GM21367 (cell line): ENCODE data around the gene CCDC13.
A peak's percentile ranks its signal among the peaks of the same experiment; 100 is the strongest.
"Not testable (repeated sequence)": the region's sequence is repeated elsewhere in the genome, so short reads cannot be mapped to it uniquely, and the experiment has no call there.

Experiments
- ATAC-seq: cut with Tn5 transposase; IDR thresholded peaks from one replicate; pipeline ENCODE4 v1.9.1; 2021; ENCODE audit not compliant: unreplicated experiment

Gene CCDC13

GRCh38 chr3:42772670-42773408, at the start of gene CCDC13:
Gene CCDC13 (minus strand): TSS chr3:42773253. CDS start chr3:42758345, 14,908 bp downstream.
- peak; percentile 97 for ATAC-seq

- ATAC-seq: no peak
These were observed 49.8 kb upstream of the CCDC13 start for GRCh38 chr3:42822828-42823227.

GRCh38 chr3:42820746-42821051, 47.6 kb upstream of the CCDC13 start:
- ATAC-seq: no peak

GRCh38 chr3:42819351-42819965, 46.4 kb upstream of the CCDC13 start:
- ATAC-seq: no peak

GRCh38 chr3:42815826-42816225, 42.8 kb upstream of the CCDC13 start:
- ATAC-seq: no peak

- no peak for ATAC-seq
These were observed 42.0 kb upstream of the CCDC13 start for GRCh38 chr3:42814914-42815507.

GRCh38 chr3:42814246-42814645, 41.2 kb upstream of the CCDC13 start:
- ATAC-seq: no peak

GRCh38 chr3:42811118-42811883, 38.2 kb upstream of the CCDC13 start:
- ATAC-seq: not testable (repeated sequence)

- not testable (repeated sequence) for ATAC-seq
These were observed 37.7 kb upstream of the CCDC13 start for GRCh38 chr3:42810706-42811105.

- ATAC-seq: no peak
These were observed 36.1 kb upstream of the CCDC13 start, which contains the start of gene ACKR2 for GRCh38 chr3:42809202-42809601. Gene ACKR2 (plus strand): TSS chr3:42809445. CDS start chr3:42864503, 55,058 bp downstream.

GRCh38 chr3:42807929-42808328, 34.9 kb upstream of the CCDC13 start:
- no peak for ATAC-seq

- no peak for ATAC-seq
These were observed 32.2 kb upstream of the CCDC13 start for GRCh38 chr3:42805141-42805821.

GRCh38 chr3:42804831-42805132, 31.7 kb upstream of the CCDC13 start:
- ATAC-seq: no peak

- ATAC-seq: peak; percentile 99
These were observed 31.2 kb upstream of the CCDC13 start, which contains the start of gene HIGD1A for GRCh38 chr3:42804106-42804830. Gene HIGD1A (minus strand): TSS chr3:42804490. CDS start chr3:42794253, 10,237 bp downstream.

GRCh38 chr3:42803414-42804105, 30.5 kb upstream of the CCDC13 start:
- ATAC-seq: peak; percentile 18

GRCh38 chr3:42802876-42803413, 29.9 kb upstream of the CCDC13 start:
- ATAC-seq: no peak

GRCh38 chr3:42801784-42802183, 28.7 kb upstream of the CCDC13 start:
- ATAC-seq: no peak

- ATAC-seq: no peak
These were observed 28.1 kb upstream of the CCDC13 start for GRCh38 chr3:42801048-42801620.

- ATAC-seq: no peak
These were observed 27.2 kb upstream of the CCDC13 start for GRCh38 chr3:42800251-42800650.
